Measurements from ENCODE around the gene NRG3.

GRCh38 chr10:81957976-81958375 lies 83.0 kb downstream of the NRG3 start:
- TF ChIP-seq CTCF (IDR thresholded peaks at IDR 0.05) (no peak), POLR2A (IDR thresholded peaks at IDR 0.05) (no peak)
